Measurements from ENCODE around the gene AUTS2.
"Not testable (repeated sequence)": the region's sequence is repeated elsewhere in the genome, so short reads cannot be mapped to it uniquely, and the experiment has no call there.

AUTS2 gene

DNA sequence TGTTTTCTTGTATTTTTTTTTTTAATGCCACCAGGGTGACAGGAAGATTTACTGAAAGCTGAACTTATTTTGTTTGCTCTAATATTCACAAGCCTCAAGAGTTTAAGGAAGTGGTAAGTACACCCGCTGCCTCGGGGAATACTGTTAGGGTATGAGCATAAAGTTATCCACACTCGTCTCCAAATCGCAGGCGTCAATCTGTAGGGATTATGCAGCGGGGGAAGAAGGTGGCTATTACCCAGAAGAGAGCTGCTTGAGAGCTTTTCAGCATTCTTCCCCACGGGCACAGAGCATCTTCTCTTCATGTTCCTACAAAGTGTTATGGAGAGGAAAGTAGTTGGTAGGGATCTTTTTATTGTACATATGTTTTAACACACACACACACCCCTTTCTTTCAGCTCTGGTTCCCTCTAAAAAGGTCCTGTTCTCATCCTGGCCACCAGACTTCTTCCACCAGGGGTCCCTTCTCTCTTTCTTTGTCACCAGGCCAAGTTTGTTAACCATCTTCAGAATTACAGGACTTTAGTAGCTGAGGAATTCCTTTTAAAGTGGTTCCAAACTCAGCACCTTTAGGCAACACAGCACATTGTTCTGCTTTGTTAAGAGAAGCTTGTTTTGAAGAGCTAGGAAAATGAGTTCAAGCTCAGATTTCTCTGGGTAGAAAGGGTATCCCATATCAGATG is 1122.1 kb downstream of the AUTS2 start:
- no peak for DNase-seq

GRCh38 chr7:70721500-70721899 is 1123.2 kb downstream of the AUTS2 start:
- DNase-seq = no peak

GRCh38 chr7:70723339-70723738 is 1125.1 kb downstream of the AUTS2 start:
- DNase-seq = no peak

GRCh38 chr7:70725448-70725847 is 1127.2 kb downstream of the AUTS2 start:
- DNase-seq = no peak

GRCh38 chr7:70726294-70726693 is 1128.0 kb downstream of the AUTS2 start:
- no peak for DNase-seq

DNA sequence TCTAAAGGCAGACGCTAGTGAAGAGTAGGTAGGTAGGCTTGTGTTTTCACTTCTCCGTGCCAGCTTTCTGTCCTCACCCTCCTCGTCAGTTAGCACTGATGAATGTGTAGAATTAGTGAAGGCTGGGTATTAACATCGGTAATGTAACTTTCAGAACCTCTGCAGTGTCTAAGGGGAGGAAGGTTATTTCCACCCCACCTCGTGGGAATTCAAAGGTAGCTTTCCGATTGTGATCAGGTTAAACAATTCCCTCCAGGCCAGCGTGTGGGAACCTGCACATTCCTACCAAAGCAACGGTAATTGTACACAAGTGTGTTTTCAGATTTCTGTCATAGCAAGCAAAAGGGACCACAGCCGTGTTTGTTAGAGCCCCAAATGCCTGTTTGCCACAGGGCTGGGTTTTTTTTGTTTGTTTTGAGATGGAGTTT is 1128.7 kb downstream of the AUTS2 start:
- no peak for DNase-seq

DNA sequence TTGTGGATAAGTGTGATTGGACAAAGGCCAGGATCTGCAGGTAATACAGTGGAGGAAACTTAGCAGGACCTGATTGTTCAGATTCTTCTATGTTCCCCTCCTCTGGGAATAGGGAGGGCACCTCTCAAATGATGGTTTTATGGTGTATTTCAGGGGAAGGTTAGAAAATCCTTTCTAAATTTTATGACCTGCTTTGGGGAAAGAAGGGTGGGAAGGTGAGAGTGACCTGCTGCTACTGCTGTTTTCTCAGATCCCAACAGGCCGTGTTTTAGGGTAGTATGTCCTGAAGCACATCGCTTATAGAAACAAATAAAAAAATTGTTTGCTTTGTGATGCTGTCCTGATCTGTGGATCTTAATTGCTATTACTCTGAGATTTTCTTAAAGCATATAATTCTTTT is 1129.6 kb downstream of the AUTS2 start:
- no peak for DNase-seq

DNA sequence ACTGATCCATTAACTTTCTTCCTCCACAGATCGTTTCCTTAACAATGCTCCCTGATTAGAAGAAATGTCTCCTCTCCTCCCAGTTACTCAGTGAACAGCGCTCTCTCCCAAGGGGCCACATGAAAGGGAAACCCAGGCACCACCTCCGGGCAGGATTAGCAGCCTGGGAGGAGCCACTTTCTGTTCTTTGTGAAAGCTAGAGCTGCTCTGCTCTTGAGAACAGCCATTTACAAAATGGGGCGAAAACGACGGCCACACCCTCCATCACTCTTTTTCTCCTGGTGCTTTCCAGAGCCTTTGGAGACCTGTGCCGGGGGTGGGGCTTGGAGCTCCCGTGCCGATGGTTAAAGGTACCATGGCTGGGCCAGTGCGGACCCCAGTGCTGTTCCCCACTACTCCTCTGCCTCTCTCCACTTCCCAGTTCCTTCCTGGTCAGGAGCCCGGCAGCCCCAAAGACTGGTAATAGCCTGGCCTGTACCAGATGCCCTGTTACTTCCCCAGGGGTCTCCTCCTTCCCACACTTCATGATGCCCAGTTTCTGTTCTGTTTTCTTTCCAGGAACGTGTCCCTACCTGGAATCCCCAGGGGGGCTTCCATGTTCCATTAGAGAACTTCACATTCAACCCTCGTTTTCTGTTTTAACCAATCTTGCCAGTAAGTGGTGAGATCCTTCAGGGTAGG is 1130.7 kb downstream of the AUTS2 start:
- DNase-seq = no peak

DNA sequence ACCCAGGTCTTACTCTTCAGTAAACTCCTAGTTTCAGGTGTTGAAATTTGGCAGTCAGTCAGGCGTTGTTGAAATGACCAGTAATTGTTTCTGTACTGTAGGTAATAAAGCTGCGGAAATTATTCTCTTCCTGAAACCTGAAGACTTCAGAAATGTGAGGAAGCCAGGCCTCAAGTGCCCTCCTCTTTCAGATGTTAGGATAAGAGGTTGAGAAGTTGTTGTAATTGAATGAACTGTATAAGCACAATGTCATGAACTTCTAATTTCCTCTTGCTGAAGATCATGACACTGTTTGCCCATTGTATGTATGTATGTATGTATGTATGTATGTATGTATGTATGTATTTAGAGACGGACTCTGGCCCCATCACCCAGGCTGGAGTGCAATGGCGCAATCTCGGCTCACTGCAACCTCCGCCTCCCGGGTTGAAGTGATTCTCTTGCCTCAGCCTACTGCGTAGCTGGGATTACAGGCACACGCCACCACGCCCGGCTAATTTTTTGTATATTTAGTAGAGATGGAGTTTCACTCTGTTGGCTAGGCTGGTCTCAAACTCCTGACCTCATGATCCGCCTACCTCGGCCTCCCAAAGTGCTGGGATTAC is 1131.4 kb downstream of the AUTS2 start:
- DNase-seq = not testable (repeated sequence)

DNA sequence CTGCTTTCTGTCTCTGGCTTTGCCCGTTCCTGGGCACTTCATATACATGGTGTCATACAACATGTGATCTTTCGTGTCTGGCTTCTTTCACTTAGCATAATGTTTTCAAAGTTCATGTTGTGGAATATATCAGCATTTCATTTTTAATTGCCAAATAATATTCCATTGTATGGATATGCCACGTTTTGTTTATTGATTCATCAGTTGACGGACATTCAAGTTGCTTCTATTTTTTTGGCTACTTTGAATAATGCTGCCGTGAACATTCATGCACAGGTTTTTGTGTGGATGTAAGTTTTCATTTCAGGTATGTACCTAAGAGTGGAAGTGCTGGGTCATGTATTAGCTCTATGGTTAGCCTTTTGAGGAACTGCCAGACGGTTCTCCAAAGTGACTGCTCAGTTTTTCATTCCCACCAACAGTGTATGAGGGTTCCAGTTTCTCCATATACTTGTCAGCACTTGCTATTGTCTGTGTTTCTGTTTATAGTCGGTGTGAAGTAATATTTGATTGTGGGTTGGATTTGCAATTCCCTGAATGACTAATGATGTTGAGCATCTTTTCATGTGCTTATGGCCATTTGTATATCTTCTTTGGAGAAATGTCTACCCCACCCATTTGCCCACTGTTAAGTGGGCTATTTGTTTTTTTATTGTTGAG is 1132.3 kb downstream of the AUTS2 start:
- no peak for DNase-seq

GRCh38 chr7:70733090-70733489 is 1134.8 kb downstream of the AUTS2 start:
- DNase-seq = no peak

GRCh38 chr7:70734411-70734810 is 1136.1 kb downstream of the AUTS2 start:
- no peak for DNase-seq

DNA sequence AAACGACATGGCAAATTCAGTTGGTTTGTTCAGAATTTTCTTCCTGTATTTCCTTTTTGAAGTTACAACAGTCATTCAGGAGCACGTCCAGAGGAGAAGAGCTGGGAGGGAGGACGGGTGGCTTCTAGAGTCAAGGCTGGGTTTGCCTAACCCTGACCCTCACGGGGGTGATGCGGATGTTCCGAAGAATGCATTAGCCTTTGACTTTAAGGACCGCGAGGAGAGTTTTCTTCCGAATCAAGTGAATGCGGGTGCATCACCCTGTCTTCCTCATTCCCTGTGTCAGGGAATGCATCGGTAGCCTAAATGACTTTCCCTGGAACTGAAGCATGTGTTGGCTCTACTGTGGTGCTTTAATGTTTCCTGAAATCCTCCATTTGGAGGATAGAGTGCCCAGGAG is 1137.0 kb downstream of the AUTS2 start:
- DNase-seq = no peak

DNA sequence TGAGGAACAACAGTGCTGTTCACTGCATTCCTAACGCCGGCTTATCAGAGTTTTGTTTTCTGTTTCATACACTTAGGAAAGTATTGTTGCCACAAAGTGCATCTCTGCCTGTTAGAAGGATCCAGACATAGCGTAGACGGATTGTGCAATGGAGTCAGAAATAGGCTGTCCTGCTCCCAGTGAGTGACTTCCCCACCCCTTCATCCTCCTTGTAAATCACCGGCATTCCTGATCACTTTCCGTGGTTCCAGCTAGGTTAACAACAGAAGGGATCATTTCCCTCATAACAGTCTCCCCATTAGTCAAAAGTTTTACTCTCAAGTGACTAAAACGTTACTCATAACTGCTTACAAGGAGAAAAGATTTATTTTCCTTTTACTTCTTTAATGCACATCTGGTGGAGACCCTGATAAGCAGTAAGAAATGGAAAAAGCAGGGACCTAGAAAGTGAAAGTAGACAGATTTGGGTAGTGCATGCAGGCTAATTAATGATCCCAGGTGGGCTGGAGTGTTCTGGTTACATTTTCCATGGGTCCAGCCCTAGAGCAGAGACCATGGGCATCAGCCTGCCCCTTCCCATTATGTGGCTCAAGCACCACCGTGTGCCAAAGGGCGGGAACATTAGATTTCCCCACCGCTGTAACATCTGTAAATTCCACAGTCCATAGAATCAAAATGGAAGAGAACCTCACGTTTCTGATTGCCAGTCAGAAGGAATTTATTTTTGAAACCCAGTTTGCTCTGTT is 1138.6 kb downstream of the AUTS2 start:
- DNase-seq = no peak

GRCh38 chr7:70738151-70738885 is 1140.0 kb downstream of the AUTS2 start:
- DNase-seq = no peak

- no peak for DNase-seq
These were observed 1141.5 kb downstream of the AUTS2 start for GRCh38 chr7:70739646-70740210.

GRCh38 chr7:70741666-70742065 is 1143.4 kb downstream of the AUTS2 start:
- no peak for DNase-seq

DNA sequence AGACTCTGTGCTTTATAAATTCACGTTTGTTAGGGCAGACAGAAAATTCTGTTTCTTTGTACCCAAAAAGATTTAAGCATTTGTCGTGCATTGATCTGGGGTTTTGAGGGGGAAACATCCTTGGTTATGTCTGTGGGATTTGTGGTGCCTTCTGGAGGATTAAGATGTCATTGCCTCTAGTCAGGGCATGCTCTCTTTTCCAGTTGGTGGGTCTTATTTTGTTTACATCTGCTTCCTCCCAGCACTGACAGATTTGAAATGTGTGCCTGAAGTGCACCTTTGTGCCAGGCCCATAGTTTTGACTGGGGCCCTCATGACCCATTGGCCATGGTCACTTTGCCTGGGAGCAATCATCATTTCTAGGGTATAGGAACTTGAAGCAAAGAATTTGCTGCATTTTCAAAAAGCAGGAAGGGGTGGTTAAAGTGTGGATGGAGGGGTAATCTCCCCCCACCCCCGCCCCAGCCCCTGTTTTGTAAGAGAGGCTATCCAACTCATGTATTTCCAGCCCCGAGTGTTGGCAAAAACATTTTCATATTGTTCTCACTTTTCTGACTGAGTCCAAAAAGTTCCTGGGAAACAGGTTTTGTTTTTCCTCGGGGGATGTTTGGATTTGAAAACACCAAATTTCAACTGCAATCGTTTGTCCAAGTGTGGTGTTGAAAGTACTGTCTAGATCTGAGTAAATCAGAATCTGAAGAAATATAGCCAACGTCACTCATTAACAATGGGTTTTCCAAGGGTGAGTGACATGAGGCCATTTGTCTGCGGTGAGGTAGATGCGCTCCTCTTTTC is 1145.5 kb downstream of the AUTS2 start:
- DNase-seq = no peak

DNA sequence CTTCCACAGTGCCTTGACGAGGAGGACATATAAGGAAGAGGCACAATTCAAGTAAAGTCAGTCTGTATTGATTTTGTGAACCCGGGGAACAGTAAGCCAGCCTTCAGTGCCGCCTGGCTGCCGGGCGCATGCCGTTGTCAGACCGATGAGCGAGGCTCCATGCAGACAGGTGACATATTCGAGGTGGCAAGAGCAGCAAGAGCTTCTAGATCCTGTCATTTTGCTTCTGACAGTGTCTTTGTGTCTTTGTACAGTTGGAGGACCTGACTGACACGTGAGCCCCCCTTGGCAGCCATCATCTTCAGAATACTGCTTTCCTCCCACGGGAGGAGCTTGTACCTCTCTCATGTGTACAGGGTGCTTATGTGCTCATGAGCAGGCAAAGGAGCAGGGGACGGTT is 1146.2 kb downstream of the AUTS2 start:
- DNase-seq = no peak

- no peak for DNase-seq
These were observed 1151.6 kb downstream of the AUTS2 start for GRCh38 chr7:70749831-70750230.

DNA sequence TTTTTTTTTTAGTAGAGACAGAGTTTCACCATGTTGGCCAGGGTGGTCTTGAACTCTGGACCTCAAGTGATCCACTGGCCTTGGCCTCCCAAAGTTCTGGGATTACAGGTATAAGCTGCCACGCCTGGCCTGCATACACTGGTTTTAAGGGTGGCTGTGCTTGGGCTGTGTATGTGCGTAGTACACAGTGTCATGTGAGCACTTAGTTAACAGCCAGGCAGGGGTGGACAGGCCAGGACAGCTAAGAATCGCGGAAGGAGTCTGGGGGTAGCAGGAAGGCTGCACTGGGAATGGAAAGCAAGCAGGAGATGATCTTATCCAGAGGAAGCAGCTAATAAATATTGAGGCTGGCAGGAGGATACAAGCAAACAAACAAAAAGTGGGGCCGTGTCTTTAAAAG is 1153.6 kb downstream of the AUTS2 start:
- no peak for DNase-seq

Measured in NCI-H510A (cell line).